Measurements from ENCODE around the gene HOOK1.
"Not testable (repeated sequence)": the region's sequence is repeated elsewhere in the genome, so short reads cannot be mapped to it uniquely, and the experiment has no call there.

The HOOK1 gene

GRCh38 chr1:59880735-59881134 lies 66.0 kb downstream of the HOOK1 start:
- in situ Hi-C loops (cut with HindIII; ENCODE audit: low sequenced_read_pairs) = loop anchor here (5.0 kb wide), 1 partner anchor 72 kb away; no protein-coding TSS in a partner anchor

GRCh38 chr1:59885160-59885832 lies 70.5 kb downstream of the HOOK1 start:
- in situ Hi-C loops (cut with HindIII; ENCODE audit: low sequenced_read_pairs) = no loop called here

- in situ Hi-C loops (cut with HindIII; ENCODE audit: low sequenced_read_pairs) = no loop called here
Measured at GRCh38 chr1:59892841-59893811, 78.4 kb downstream of the HOOK1 start.

GRCh38 chr1:59897165-59897564 lies 82.4 kb downstream of the HOOK1 start:
- in situ Hi-C loops (cut with HindIII; ENCODE audit: low sequenced_read_pairs) = no loop called here

- in situ Hi-C loops (cut with HindIII; ENCODE audit: low sequenced_read_pairs) = no loop called here
Measured at GRCh38 chr1:59898927-59899326, 84.2 kb downstream of the HOOK1 start.

GRCh38 chr1:59900640-59901039 lies 85.9 kb downstream of the HOOK1 start:
- in situ Hi-C loops (cut with HindIII; ENCODE audit: low sequenced_read_pairs) = no loop called here

- in situ Hi-C loops (cut with HindIII; ENCODE audit: low sequenced_read_pairs) = no loop called here
Measured at GRCh38 chr1:59901770-59902388, 87.1 kb downstream of the HOOK1 start.

- in situ Hi-C loops (cut with HindIII; ENCODE audit: low sequenced_read_pairs) = no loop called here
Measured at GRCh38 chr1:59903141-59903754, 88.5 kb downstream of the HOOK1 start.

- in situ Hi-C loops (cut with HindIII; ENCODE audit: low sequenced_read_pairs) = no loop called here
Measured at GRCh38 chr1:59906931-59907330, 92.2 kb downstream of the HOOK1 start.

- in situ Hi-C loops (cut with HindIII; ENCODE audit: low sequenced_read_pairs) = no loop called here
Measured at GRCh38 chr1:59908084-59908483, 93.3 kb downstream of the HOOK1 start.

- in situ Hi-C loops (cut with HindIII; ENCODE audit: low sequenced_read_pairs) = no loop called here
Measured at GRCh38 chr1:59908682-59909081, 93.9 kb downstream of the HOOK1 start.

- in situ Hi-C loops (cut with HindIII; ENCODE audit: low sequenced_read_pairs) = not testable (repeated sequence)
Measured at GRCh38 chr1:59914791-59915286, 100.1 kb downstream of the HOOK1 start.

- in situ Hi-C loops (cut with HindIII; ENCODE audit: low sequenced_read_pairs) = no loop called here
Measured at GRCh38 chr1:59915516-59915915, 100.8 kb downstream of the HOOK1 start.

- in situ Hi-C loops (cut with HindIII; ENCODE audit: low sequenced_read_pairs) = no loop called here
Measured at GRCh38 chr1:59917026-59917784, 102.5 kb downstream of the HOOK1 start.

- in situ Hi-C loops (cut with HindIII; ENCODE audit: low sequenced_read_pairs) = no loop called here
Measured at GRCh38 chr1:59917785-59918180, 103.0 kb downstream of the HOOK1 start.

- in situ Hi-C loops (cut with HindIII; ENCODE audit: low sequenced_read_pairs) = loop anchor here (5.0 kb wide), 1 partner anchor 108 kb away; no protein-coding TSS in a partner anchor
Measured at GRCh38 chr1:59919746-59920145, 105.0 kb downstream of the HOOK1 start.

GRCh38 chr1:59921258-59921899 lies 106.6 kb downstream of the HOOK1 start:
- in situ Hi-C loops (cut with HindIII; ENCODE audit: low sequenced_read_pairs) = loop anchor here (5.0 kb wide), 1 partner anchor 106 kb away; no protein-coding TSS in a partner anchor

- in situ Hi-C loops (cut with HindIII; ENCODE audit: low sequenced_read_pairs) = loop anchor here (5.0 kb wide), 1 partner anchor 103 kb away; no protein-coding TSS in a partner anchor
Measured at GRCh38 chr1:59924653-59925052, 109.9 kb downstream of the HOOK1 start.
